Loucy (cell line): ENCODE results near the gene UBP1.

Source experiments
- H2AFZ ChIP-seq: fragments of 200-600 bp; sonication (generic); 2 replicates; pipeline ENCODE4 v1.6.0; 2016; ENCODE audit warnings: antibody characterized with exemption, mild to moderate bottlenecking, low read length, moderate library complexity
- H3F3A ChIP-seq: fragments of 200-600 bp; 2 replicates; pipeline ENCODE4 v1.6.0; 2016; ENCODE audit warnings: antibody characterized with exemption, low read depth, mild to moderate bottlenecking
- H3K27me3 ChIP-seq: fragments of 200-600 bp; sonication (generic); 2 replicates; pipeline ENCODE4 v1.6.1; 2014; ENCODE audit warnings: low read length, mild to moderate bottlenecking; ENCODE audit not compliant: insufficient read depth, poor library complexity, severe bottlenecking
- H3K36me3 ChIP-seq: fragments of 200-600 bp; sonication (generic); 2 replicates; pipeline ENCODE4 v1.6.1; 2016; ENCODE audit warnings: low read length; ENCODE audit not compliant: insufficient read depth
- H3K4me1 ChIP-seq: fragments of 200-600 bp; sonication (generic); 2 replicates; pipeline ENCODE4 v1.5.1; 2014; ENCODE audit warnings: low read length, mild to moderate bottlenecking; ENCODE audit not compliant: insufficient read depth, poor library complexity, severe bottlenecking
- H3K4me2 ChIP-seq: fragments of 200-600 bp; sonication (generic); 2 replicates; pipeline ENCODE4 v1.6.0; 2014; ENCODE audit warnings: antibody characterized with exemption, low read length, low read depth, mild to moderate bottlenecking; ENCODE audit not compliant: poor library complexity, severe bottlenecking
- H3K4me3 ChIP-seq: fragments of 200-600 bp; sonication (generic); 2 replicates; pipeline ENCODE4 v1.5.1; 2014; ENCODE audit warnings: low read length, mild to moderate bottlenecking, mixed read lengths; ENCODE audit not compliant: poor library complexity, severe bottlenecking
- H3K79me2 ChIP-seq: fragments of 200-600 bp; sonication (generic); 2 replicates; pipeline ENCODE4 v1.6.1; 2014; ENCODE audit warnings: low read length; ENCODE audit not compliant: insufficient read depth
- H3K9ac ChIP-seq: fragments of 200-600 bp; sonication (generic); 2 replicates; pipeline ENCODE4 v1.6.0; 2014; ENCODE audit warnings: mild to moderate bottlenecking, low read depth, low read length, moderate library complexity; ENCODE audit not compliant: poor library complexity, severe bottlenecking
- H3K9me2 ChIP-seq: fragments of 200-600 bp; sonication (generic); replicated peaks from 2 replicates; pipeline ENCODE4 v1.6.1; 2016; ENCODE audit warnings: low read depth, low read length, mixed read lengths
- H3K9me3 ChIP-seq: fragments of 200-600 bp; sonication (generic); 2 replicates; pipeline ENCODE4 v1.6.1; 2014; ENCODE audit warnings: mild to moderate bottlenecking, antibody characterized with exemption, low read length, low read depth; ENCODE audit not compliant: insufficient read depth
- H4K20me1 ChIP-seq: fragments of 200-600 bp; sonication (generic); 2 replicates; pipeline ENCODE4 v1.6.0; 2014; ENCODE audit warnings: antibody characterized with exemption, low read length, mild to moderate bottlenecking; ENCODE audit not compliant: insufficient read depth, poor library complexity, severe bottlenecking
- CTCF ChIP-seq: fragments of 200-600 bp; sonication (generic); conservative IDR thresholded peaks from 2 replicates; pipeline ENCODE4 v1.5.1; 2014; ENCODE audit warnings: mild to moderate bottlenecking, antibody characterized with exemption, low read length
- EZH2phosphoT487 ChIP-seq: fragments of 200-600 bp; IDR thresholded peaks from 2 replicates; pipeline ENCODE4 v1.6.1; 2018; ENCODE audit warnings: antibody characterized with exemption, mild to moderate bottlenecking, moderate library complexity, borderline replicate concordance

UBP1 gene

GRCh38 chr3:33425453-33425852 lies 14.8 kb downstream of the UBP1 start:
- Histone ChIP-seq H3K4me1 (peaks cover 14% of the 10 kb centered on the region), H4K20me1 (peaks cover 44% of the 10 kb centered on the region), H3F3A (no peaks in the 10 kb centered on the region), H2AFZ (no peak overlapping the region), H3K4me3 (no peak overlapping the region), H3K4me2 (no peak overlapping the region), H3K9me3 (no peaks in the 10 kb centered on the region), H3K36me3 (peaks cover 44% of the 10 kb centered on the region; the same call in 1 of the 2 replicates), H3K9me2 (no peaks in the 10 kb centered on the region), H3K9ac (no peak overlapping the region), H3K79me2 (peaks cover 81% of the 10 kb centered on the region), H3K27me3 (no peaks in the 10 kb centered on the region)
- TF ChIP-seq EZH2phosphoT487 (no peak), CTCF (no peak)

GRCh38 chr3:33424606-33425452 lies 15.4 kb downstream of the UBP1 start:
- peaks cover 80% of the 10 kb centered on the region for H3K79me2 ChIP-seq
- no peaks in the 10 kb centered on the region for H3K9me3 ChIP-seq
- H2AFZ ChIP-seq = no peak overlapping the region
- H3K4me2 ChIP-seq = no peak overlapping the region
- H3K27me3 ChIP-seq = no peaks in the 10 kb centered on the region
- peaks cover 8% of the 10 kb centered on the region for H3K4me1 ChIP-seq
- H3K36me3 ChIP-seq = peaks cover 51% of the 10 kb centered on the region; the same call in 1 of the 2 replicates
- H3K9ac ChIP-seq = no peak overlapping the region
- no peaks in the 10 kb centered on the region for H3K9me2 ChIP-seq
- H4K20me1 ChIP-seq = peaks cover 38% of the 10 kb centered on the region
- TF ChIP-seq CTCF = no peak
- TF ChIP-seq EZH2phosphoT487 = no peak
- H3F3A ChIP-seq = no peaks in the 10 kb centered on the region
- no peak overlapping the region for H3K4me3 ChIP-seq

- H3K4me2 ChIP-seq = no peak overlapping the region
- H3K27me3 ChIP-seq = no peaks in the 10 kb centered on the region
- H3K36me3 ChIP-seq = peaks cover 80% of the 10 kb centered on the region
- no peak for TF ChIP-seq CTCF
- no peak for TF ChIP-seq EZH2phosphoT487
- H3K79me2 ChIP-seq = peaks cover 50% of the 10 kb centered on the region
- peaks cover 16% of the 10 kb centered on the region for H4K20me1 ChIP-seq
- no peaks in the 10 kb centered on the region for H3K4me1 ChIP-seq
- H2AFZ ChIP-seq = no peak overlapping the region
- H3F3A ChIP-seq = no peaks in the 10 kb centered on the region
- H3K4me3 ChIP-seq = no peak overlapping the region
- H3K9me2 ChIP-seq = no peaks in the 10 kb centered on the region
- no peaks in the 10 kb centered on the region for H3K9me3 ChIP-seq
- no peak overlapping the region for H3K9ac ChIP-seq
Observed at GRCh38 chr3:33420966-33421365, 19.2 kb downstream of the UBP1 start.
